K562 (cell line): ENCODE data around the gene CDK14. TPM values are rescaled to one million over a fixed set of nuclear protein-coding genes. Genes with fewer than 3 reads are reported as not detected.
A peak's percentile ranks its signal among the peaks of the same experiment; 100 is the strongest.

Experiments used
- ATF1 ChIP-seq, 2 experiments: fragments of 450-650 bp in 1 of 2; IDR thresholded peaks; 2 replicates each; pipeline ENCODE4 v1.6.1; 2016; ENCODE audit warnings: missing compliant biosample characterization in 1 of 2, missing genetic modification characterization in 1 of 2
- C11orf30 ChIP-seq: fragments of 450-650 bp; IDR thresholded peaks from 2 replicates; pipeline ENCODE4 v1.6.1; 2016; ENCODE audit warnings: low read depth, mild to moderate bottlenecking
- DACH1 ChIP-seq: fragments of 450-650 bp; IDR thresholded peaks from 2 replicates; pipeline ENCODE4 v1.6.1; 2018; ENCODE audit not compliant: partially characterized antibody
- HDAC6 ChIP-seq: IDR thresholded peaks from 2 replicates; pipeline ENCODE4 v1.6.1; 2012; ENCODE audit warnings: low read depth, mild to moderate bottlenecking, control low read depth, inconsistent platforms, low read length, moderate library complexity
- MAFG ChIP-seq: fragments of 450-650 bp; conservative IDR thresholded peaks from 2 replicates; pipeline ENCODE4 v1.6.1; 2016; ENCODE audit warnings: missing genetic modification characterization, missing compliant biosample characterization
- NCOA2 ChIP-seq, 2 experiments: fragments of 450-650 bp; IDR thresholded peaks; 2 replicates each; pipeline ENCODE4 v1.6.1; 2018; ENCODE audit warnings: mild to moderate bottlenecking in 2 of 2, moderate library complexity in 1 of 2; ENCODE audit not compliant: partially characterized antibody in 2 of 2
- NELFE ChIP-seq: IDR thresholded peaks from 2 replicates; pipeline ENCODE4 v1.6.1; 2011; ENCODE audit warnings: mild to moderate bottlenecking; ENCODE audit not compliant: insufficient read depth, insufficient read length
- NR1H2 ChIP-seq: sonication (generic); formaldehyde crosslinking; IDR thresholded peaks from 2 replicates; pipeline ENCODE4 v1.4.0; 2020; ENCODE audit warnings: mild to moderate bottlenecking, missing genetic modification reagents
- RBM25 ChIP-seq: fragments of 200-400 bp; formaldehyde crosslinking; IDR thresholded peaks from 2 replicates; pipeline ENCODE4 v1.6.1; 2018; ENCODE audit warnings: low read length, low read depth, moderate library complexity; ENCODE audit not compliant: severe bottlenecking
- SRSF7 ChIP-seq: fragments of 200-400 bp; formaldehyde crosslinking; optimal IDR thresholded peaks from 2 replicates; pipeline ENCODE3; 2017; ENCODE audit warnings: mild to moderate bottlenecking, low read depth, low read length
- ZNF197 ChIP-seq: fragments of 200-800 bp; sonication (Bioruptor generic); IDR thresholded peaks from 2 replicates; pipeline ENCODE4 v1.6.1; 2016; ENCODE audit warnings: low read depth, missing genetic modification characterization, missing compliant biosample characterization
- polyA plus RNA-seq, 8 experiments: library from polyadenylated mRNA; depleted of rRNA in 4 of 8; stranded (reverse) in 5 of 8; unstranded in 3 of 8; fragments of >200 nt; fragmentation: Nextera tagmentation in 2 of 8; fragmentation: Illumina TruSeq in 1 of 8; extraction: Ambion mirVana in 2 of 8; extraction: Trizol in 1 of 8; gene quantifications; 2 replicates each; pipeline versions ENCODE4 v1.2.1 to v1.2.3, GENCODE V29; 2011 to 2014; ENCODE audit warnings: inconsistent platforms in 1 of 8, missing spikeins in 1 of 8
- total RNA-seq, 7 experiments: library from RNA; depleted of rRNA in 6 of 7; stranded (reverse); fragments of >200 nt in 6 of 7; fragmentation: Illumina TruSeq in 2 of 7; extraction: Trizol in 2 of 7; gene quantifications; 2 replicates each; pipeline versions ENCODE4 v1.2.1 to v1.2.3, GENCODE V29; 2011 to 2021; ENCODE audit warnings: low replicate concordance in 1 of 7
- TF ChIP-seq, protein P1 (sequence below): fragments of 450-650 bp; IDR thresholded peaks from 2 replicates; pipeline ENCODE4 v1.6.1; 2016; ENCODE audit warnings: low read depth
- TF ChIP-seq, protein P2 (sequence below): fragments of 450-650 bp; IDR thresholded peaks from 2 replicates; pipeline ENCODE4 v1.6.1; 2016
- TF ChIP-seq, protein P3 (sequence below), 2 experiments: IDR thresholded peaks; 2 replicates each; pipeline ENCODE4 v1.6.1; 2012; ENCODE audit warnings: improper control_type of control experiment in 2 of 2, low read depth in 2 of 2, low read length in 2 of 2, borderline replicate concordance in 1 of 2

Gene CDK14
- total and polyA plus RNA-seq, 9 of the 15 experiments (the other 6 are each of a cell fraction or from before 2014, with no cell fraction given), result 0.03 to 0.91 (median 0.16) TPM

- TF ChIP-seq ATF1 (CRISPR knock-in tag; IDR thresholded peaks at IDR 0.05) (no peak), ATF1 (tag; IDR thresholded peaks at IDR 0.05) (no peak), NR1H2 (no peak), C11orf30 (peak; percentile 41; the same call in 1 of the 2 replicates), HDAC6 (no peak), SRSF7 (no peak), RBM25 (no peak), MAFG (tag) (peak; percentile 34; the same call in 1 of the 2 replicates), NELFE (no peak), NCOA2 (IDR thresholded peaks at IDR 0.05; ENCODE audit: partially characterized antibody in 2 of 2) (no peak), ZNF197 (no peak), DACH1 (no peak)
- TF ChIP-seq, protein P1, sequence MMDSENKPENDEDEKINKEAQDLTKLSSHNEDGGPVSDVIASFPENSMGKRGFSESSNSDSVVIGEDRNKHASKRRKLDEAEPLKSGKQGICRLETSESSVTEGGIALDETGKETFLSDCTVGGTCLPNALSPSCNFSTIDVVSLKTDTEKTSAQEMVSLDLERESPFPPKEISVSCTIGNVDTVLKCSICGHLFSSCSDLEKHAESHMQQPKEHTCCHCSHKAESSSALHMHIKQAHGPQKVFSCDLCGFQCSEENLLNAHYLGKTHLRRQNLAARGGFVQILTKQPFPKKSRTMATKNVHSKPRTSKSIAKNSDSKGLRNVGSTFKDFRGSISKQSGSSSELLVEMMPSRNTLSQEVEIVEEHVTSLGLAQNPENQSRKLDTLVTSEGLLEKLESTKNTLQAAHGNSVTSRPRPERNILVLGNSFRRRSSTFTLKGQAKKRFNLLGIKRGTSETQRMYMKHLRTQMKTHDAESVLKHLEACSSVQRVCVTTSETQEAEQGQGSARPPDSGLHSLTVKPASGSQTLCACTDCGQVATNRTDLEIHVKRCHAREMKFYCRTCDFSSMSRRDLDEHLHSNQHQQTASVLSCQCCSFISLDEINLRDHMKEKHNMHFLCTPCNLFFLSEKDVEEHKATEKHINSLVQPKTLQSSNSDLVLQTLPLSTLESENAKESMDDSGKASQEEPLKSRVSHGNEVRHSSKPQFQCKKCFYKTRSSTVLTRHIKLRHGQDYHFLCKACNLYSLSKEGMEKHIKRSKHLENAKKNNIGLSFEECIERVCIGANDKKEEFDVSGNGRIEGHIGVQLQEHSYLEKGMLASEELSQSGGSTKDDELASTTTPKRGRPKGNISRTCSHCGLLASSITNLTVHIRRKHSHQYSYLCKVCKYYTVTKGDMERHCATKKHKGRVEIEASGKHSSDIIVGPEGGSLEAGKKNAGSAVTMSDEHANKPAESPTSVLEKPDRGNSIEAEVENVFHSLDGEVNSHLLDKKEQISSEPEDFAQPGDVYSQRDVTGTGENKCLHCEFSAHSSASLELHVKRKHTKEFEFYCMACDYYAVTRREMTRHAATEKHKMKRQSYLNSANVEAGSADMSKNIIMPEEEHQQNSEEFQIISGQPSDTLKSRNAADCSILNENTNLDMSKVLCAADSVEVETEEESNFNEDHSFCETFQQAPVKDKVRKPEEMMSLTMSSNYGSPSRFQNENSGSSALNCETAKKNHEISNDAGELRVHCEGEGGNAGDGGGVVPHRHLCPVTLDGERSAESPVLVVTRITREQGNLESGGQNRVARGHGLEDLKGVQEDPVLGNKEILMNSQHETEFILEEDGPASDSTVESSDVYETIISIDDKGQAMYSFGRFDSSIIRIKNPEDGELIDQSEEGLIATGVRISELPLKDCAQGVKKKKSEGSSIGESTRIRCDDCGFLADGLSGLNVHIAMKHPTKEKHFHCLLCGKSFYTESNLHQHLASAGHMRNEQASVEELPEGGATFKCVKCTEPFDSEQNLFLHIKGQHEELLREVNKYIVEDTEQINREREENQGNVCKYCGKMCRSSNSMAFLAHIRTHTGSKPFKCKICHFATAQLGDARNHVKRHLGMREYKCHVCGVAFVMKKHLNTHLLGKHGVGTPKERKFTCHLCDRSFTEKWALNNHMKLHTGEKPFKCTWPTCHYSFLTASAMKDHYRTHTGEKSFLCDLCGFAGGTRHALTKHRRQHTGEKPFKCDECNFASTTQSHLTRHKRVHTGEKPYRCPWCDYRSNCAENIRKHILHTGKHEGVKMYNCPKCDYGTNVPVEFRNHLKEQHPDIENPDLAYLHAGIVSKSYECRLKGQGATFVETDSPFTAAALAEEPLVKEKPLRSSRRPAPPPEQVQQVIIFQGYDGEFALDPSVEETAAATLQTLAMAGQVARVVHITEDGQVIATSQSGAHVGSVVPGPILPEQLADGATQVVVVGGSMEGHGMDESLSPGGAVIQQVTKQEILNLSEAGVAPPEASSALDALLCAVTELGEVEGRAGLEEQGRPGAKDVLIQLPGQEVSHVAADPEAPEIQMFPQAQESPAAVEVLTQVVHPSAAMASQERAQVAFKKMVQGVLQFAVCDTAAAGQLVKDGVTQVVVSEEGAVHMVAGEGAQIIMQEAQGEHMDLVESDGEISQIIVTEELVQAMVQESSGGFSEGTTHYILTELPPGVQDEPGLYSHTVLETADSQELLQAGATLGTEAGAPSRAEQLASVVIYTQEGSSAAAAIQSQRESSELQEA, result no peak
- TF ChIP-seq, protein P2, sequence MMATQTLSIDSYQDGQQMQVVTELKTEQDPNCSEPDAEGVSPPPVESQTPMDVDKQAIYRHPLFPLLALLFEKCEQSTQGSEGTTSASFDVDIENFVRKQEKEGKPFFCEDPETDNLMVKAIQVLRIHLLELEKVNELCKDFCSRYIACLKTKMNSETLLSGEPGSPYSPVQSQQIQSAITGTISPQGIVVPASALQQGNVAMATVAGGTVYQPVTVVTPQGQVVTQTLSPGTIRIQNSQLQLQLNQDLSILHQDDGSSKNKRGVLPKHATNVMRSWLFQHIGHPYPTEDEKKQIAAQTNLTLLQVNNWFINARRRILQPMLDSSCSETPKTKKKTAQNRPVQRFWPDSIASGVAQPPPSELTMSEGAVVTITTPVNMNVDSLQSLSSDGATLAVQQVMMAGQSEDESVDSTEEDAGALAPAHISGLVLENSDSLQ, result no peak
- TF ChIP-seq, protein P3, sequence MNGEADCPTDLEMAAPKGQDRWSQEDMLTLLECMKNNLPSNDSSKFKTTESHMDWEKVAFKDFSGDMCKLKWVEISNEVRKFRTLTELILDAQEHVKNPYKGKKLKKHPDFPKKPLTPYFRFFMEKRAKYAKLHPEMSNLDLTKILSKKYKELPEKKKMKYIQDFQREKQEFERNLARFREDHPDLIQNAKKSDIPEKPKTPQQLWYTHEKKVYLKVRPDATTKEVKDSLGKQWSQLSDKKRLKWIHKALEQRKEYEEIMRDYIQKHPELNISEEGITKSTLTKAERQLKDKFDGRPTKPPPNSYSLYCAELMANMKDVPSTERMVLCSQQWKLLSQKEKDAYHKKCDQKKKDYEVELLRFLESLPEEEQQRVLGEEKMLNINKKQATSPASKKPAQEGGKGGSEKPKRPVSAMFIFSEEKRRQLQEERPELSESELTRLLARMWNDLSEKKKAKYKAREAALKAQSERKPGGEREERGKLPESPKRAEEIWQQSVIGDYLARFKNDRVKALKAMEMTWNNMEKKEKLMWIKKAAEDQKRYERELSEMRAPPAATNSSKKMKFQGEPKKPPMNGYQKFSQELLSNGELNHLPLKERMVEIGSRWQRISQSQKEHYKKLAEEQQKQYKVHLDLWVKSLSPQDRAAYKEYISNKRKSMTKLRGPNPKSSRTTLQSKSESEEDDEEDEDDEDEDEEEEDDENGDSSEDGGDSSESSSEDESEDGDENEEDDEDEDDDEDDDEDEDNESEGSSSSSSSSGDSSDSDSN (IDR thresholded peaks at IDR 0.05; ENCODE audit: borderline replicate concordance in 1 of 2, low read depth in 2 of 2, low read length in 2 of 2), result no peak
Measured at GRCh38 chr7:90824386-90825307, 228.5 kb downstream of the CDK14 start (continued).
